ENCODE data around the gene SMS. TPM values are rescaled to one million over a fixed set of nuclear protein-coding genes. Genes with fewer than 3 reads are reported as not detected.

The SMS gene
- total RNA-seq, 1 experiment from 2014 or later = 218 TPM

GRCh38 chrX:22025751-22026150, 85.2 kb downstream of the SMS start:
- no peaks in the 10 kb centered on the region for H3K27me3 ChIP-seq (ENCODE audit: insufficient read depth, low read depth)
- no peaks in the 10 kb centered on the region for H3K9me2 ChIP-seq (ENCODE audit: insufficient read depth)
- H3K79me2 ChIP-seq (ENCODE audit: low read depth) = no peaks in the 10 kb centered on the region
- no peaks in the 10 kb centered on the region for H3K36me3 ChIP-seq (ENCODE audit: low read depth)
- no peak overlapping the region for H3K4me2 ChIP-seq
- POLR2A ChIA-PET (ENCODE audit: unreplicated experiment) = no interaction called here
- H3K4me1 ChIP-seq (replicated peaks; ENCODE audit: insufficient read depth) = no peaks in the 10 kb centered on the region
- no peak overlapping the region for H3K4me3 ChIP-seq
- DNase-seq = no peak
- BruUV-seq (replicated peaks) = no TSS peak
- intact Hi-C loops (cut with micrococcal nuclease; ENCODE audit: unreplicated experiment) = no loop called here
- TF ChIP-seq CTCF (conservative IDR thresholded peaks at IDR 0.05) = no peak
- no peak for TF ChIP-seq EZH2 (IDR thresholded peaks at IDR 0.05; ENCODE audit: low read depth)
- no peak overlapping the region for H2AFZ ChIP-seq
- H3K9me3 ChIP-seq (ENCODE audit: insufficient read depth, low read depth) = no peaks in the 10 kb centered on the region
- H3F3A ChIP-seq (ENCODE audit: insufficient read depth, low read depth) = no peaks in the 10 kb centered on the region
- no peak overlapping the region for H3K27ac ChIP-seq
- CTCF ChIA-PET = no interaction called here
- H4K20me1 ChIP-seq (ENCODE audit: insufficient read depth) = no peaks in the 10 kb centered on the region

- no peaks in the 10 kb centered on the region for H3K79me2 ChIP-seq (ENCODE audit: low read depth)
- no peak for DNase-seq
- no peaks in the 10 kb centered on the region for H4K20me1 ChIP-seq (ENCODE audit: insufficient read depth)
- H3K4me1 ChIP-seq (replicated peaks; ENCODE audit: insufficient read depth) = no peaks in the 10 kb centered on the region
- intact Hi-C loops (cut with micrococcal nuclease; ENCODE audit: unreplicated experiment) = no loop called here
- H3K27ac ChIP-seq = no peak overlapping the region
- no peaks in the 10 kb centered on the region for H3K9me3 ChIP-seq (ENCODE audit: insufficient read depth, low read depth)
- no peaks in the 10 kb centered on the region for H3K9me2 ChIP-seq (ENCODE audit: insufficient read depth)
- no peaks in the 10 kb centered on the region for H3K27me3 ChIP-seq (ENCODE audit: insufficient read depth, low read depth)
- CTCF ChIA-PET = no interaction called here
- H3K36me3 ChIP-seq (ENCODE audit: low read depth) = no peaks in the 10 kb centered on the region
- no TSS peak for BruUV-seq (replicated peaks)
- H3K4me3 ChIP-seq = no peak overlapping the region
- no peak overlapping the region for H3K4me2 ChIP-seq
- no peak overlapping the region for H2AFZ ChIP-seq
- no peaks in the 10 kb centered on the region for H3F3A ChIP-seq (ENCODE audit: insufficient read depth, low read depth)
- POLR2A ChIA-PET (ENCODE audit: unreplicated experiment) = interaction anchor here (0.7 kb wide), 1 partner anchor 297 kb away, joined by 3 read pairs; no protein-coding TSS in a partner anchor
- no peak for TF ChIP-seq EZH2 (IDR thresholded peaks at IDR 0.05; ENCODE audit: low read depth)
- TF ChIP-seq CTCF (conservative IDR thresholded peaks at IDR 0.05) = no peak
These were observed 86.2 kb downstream of the SMS start for GRCh38 chrX:22026731-22027130.

GRCh38 chrX:22032084-22032483, 91.6 kb downstream of the SMS start, which contains the start of gene PHEX:
PHEX (plus strand) TSS chrX:22032325; CDS start chrX:22033006, 681 bp downstream.
- ChIA-PET POLR2A (ENCODE audit: unreplicated experiment) (no interaction called here), CTCF (no interaction called here)
- no peak for DNase-seq
- Histone ChIP-seq H3K9me2 (ENCODE audit: insufficient read depth) (no peaks in the 10 kb centered on the region), H3K27me3 (ENCODE audit: insufficient read depth, low read depth) (no peaks in the 10 kb centered on the region), H3F3A (ENCODE audit: insufficient read depth, low read depth) (no peaks in the 10 kb centered on the region), H3K36me3 (ENCODE audit: low read depth) (no peaks in the 10 kb centered on the region), H3K4me2 (no peak within 1 kb of the TSS), H3K79me2 (ENCODE audit: low read depth) (no peaks in the 10 kb centered on the region), H2AFZ (no peak within 1 kb of the TSS), H3K9me3 (ENCODE audit: insufficient read depth, low read depth) (no peaks in the 10 kb centered on the region), H3K4me3 (no peak within 1 kb of the TSS), H4K20me1 (ENCODE audit: insufficient read depth) (no peaks in the 10 kb centered on the region), H3K27ac (no peak within 1 kb of the TSS), H3K4me1 (replicated peaks; ENCODE audit: insufficient read depth) (no peaks in the 10 kb centered on the region)
- TF ChIP-seq EZH2 (IDR thresholded peaks at IDR 0.05; ENCODE audit: low read depth) (no peak), CTCF (conservative IDR thresholded peaks at IDR 0.05) (no peak)
- intact Hi-C loops (cut with micrococcal nuclease; ENCODE audit: unreplicated experiment) = no loop called here
- no TSS peak for BruUV-seq (replicated peaks)
